Measurements from ENCODE around the gene ADAM33.

DNA sequence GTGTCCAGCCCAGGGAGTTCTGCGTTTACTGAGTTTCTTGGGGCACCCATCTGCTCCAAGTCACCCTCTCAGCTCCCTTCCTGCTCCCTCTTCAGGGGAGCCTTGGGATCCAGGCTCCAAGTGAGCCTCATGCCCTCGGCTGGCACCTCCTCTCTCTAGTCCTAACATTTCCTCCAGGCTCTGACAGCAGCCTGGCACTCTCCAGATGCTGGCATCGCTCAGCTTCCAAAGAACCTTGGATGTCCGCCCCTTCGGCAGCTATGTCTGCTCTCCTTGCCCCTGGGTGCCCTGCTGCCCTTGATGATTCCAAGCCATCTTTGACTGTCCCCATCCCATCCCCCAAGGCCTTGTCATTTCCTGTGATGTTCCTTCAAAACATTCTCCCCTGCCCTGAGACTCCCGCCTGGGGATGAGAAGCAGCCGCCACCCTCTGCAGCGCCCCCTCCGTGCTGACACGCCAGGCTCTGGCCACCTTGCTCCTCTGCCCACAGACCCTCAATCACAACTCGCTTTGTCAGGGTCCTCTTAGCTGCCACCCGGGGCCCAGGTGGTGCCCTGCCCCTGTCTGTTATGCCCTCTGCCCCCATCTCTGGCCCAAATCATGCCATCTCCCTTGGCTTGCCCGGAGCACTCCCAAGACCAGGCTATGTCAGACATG is 12.0 kb downstream of the ADAM33 start:
- TF ChIP-seq, protein P1, sequence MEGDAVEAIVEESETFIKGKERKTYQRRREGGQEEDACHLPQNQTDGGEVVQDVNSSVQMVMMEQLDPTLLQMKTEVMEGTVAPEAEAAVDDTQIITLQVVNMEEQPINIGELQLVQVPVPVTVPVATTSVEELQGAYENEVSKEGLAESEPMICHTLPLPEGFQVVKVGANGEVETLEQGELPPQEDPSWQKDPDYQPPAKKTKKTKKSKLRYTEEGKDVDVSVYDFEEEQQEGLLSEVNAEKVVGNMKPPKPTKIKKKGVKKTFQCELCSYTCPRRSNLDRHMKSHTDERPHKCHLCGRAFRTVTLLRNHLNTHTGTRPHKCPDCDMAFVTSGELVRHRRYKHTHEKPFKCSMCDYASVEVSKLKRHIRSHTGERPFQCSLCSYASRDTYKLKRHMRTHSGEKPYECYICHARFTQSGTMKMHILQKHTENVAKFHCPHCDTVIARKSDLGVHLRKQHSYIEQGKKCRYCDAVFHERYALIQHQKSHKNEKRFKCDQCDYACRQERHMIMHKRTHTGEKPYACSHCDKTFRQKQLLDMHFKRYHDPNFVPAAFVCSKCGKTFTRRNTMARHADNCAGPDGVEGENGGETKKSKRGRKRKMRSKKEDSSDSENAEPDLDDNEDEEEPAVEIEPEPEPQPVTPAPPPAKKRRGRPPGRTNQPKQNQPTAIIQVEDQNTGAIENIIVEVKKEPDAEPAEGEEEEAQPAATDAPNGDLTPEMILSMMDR (conservative IDR thresholded peaks at IDR 0.05) = no peak
- no peak for TF ChIP-seq EZH2 (IDR thresholded peaks at IDR 0.05; ENCODE audit: low read depth)
